OCI-LY7 (cell line): Measurements from ENCODE around the gene KRT16.

Experiments
- EZH2phosphoT487 ChIP-seq: fragments of 200-600 bp; sonication (generic); IDR thresholded peaks from 2 replicates; pipeline ENCODE4 v1.6.1; 2018; ENCODE audit warnings: low read depth, borderline replicate concordance, mild to moderate bottlenecking, mixed run types, antibody characterized with exemption, low read length, moderate library complexity, mixed read lengths
- TF ChIP-seq, protein P1 (sequence below): fragments of 200-600 bp; sonication (generic); conservative IDR thresholded peaks from 2 replicates; pipeline ENCODE4 v1.5.1; 2014; ENCODE audit warnings: mild to moderate bottlenecking, antibody characterized with exemption, low read length, moderate library complexity, mixed read lengths

DNA sequence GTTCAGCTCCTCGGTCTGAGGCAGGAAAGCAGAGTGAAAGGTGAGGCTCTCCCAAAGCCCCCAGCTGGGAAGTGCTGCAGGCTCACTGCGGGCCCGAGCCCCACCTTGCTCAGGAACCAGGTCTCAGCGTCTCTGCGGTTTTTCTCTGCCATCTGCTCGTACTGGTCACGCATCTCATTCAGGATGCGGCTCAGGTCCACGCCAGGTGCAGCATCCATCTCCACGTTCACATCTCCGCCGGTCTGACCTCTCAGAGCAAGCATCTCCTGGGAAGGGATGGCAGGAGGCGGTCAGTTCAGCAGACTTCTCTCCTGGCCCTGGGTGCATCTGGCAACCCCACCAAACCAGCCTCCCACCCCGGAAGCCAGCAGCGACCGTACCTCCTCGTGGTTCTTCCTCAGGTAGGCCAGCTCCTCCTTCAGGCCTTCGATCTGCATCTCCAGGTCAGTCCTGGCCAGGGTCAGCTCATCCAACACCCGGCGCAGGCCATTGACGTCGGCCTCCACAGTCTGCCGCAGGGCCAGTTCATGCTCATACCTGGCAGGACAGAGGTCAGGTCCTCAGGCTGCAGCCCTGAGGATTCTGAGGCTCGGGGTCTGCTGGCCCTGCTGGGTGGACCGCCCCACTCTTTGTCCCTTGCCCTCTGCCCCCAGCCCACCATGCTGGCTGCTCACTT lies 1.5 kb downstream of the KRT16 start:
- TF ChIP-seq, protein P1, sequence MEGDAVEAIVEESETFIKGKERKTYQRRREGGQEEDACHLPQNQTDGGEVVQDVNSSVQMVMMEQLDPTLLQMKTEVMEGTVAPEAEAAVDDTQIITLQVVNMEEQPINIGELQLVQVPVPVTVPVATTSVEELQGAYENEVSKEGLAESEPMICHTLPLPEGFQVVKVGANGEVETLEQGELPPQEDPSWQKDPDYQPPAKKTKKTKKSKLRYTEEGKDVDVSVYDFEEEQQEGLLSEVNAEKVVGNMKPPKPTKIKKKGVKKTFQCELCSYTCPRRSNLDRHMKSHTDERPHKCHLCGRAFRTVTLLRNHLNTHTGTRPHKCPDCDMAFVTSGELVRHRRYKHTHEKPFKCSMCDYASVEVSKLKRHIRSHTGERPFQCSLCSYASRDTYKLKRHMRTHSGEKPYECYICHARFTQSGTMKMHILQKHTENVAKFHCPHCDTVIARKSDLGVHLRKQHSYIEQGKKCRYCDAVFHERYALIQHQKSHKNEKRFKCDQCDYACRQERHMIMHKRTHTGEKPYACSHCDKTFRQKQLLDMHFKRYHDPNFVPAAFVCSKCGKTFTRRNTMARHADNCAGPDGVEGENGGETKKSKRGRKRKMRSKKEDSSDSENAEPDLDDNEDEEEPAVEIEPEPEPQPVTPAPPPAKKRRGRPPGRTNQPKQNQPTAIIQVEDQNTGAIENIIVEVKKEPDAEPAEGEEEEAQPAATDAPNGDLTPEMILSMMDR = no peak
- no peak for TF ChIP-seq EZH2phosphoT487
